ENCODE data around the gene LRP6. TPM values are rescaled to one million over a fixed set of nuclear protein-coding genes. Genes with fewer than 3 reads are reported as not detected.
A peak's percentile ranks its signal among the peaks of the same experiment; 100 is the strongest.

The LRP6 gene
- total RNA-seq, 1 donor from 2014 or later: 41.9 TPM

DNA sequence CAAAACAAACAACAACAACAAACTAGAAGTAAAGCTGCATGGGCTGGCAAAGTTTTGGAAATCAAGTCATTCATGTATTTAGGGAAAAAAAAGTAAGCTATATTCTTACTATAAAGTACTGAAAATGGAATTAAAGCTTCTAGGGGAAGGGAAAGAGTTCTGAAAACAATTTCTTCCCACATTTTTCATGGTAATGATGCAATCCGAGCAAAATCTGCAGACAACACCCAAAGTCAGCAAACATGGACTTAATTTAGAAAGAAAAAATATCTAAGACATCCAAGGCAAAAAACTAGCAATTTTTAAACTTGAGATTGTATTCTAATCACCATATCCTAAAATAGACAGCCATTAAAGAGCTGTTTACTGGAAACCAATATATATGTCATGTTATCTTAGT, 86.3 kb downstream of the LRP6 start:
- Mint-ChIP-seq H3K4me1 (ENCODE audit: unreplicated experiment) (peaks cover 39% of the 10 kb centered on the region), H3K4me3 (ENCODE audit: unreplicated experiment) (no peak overlapping the region), H3K27ac (ENCODE audit: unreplicated experiment) (peak overlapping the region; percentile 77), H3K9me3 (ENCODE audit: unreplicated experiment) (peaks cover 5% of the 10 kb centered on the region), H3K27me3 (ENCODE audit: unreplicated experiment) (no peaks in the 10 kb centered on the region), H3K36me3 (ENCODE audit: unreplicated experiment) (peaks cover 16% of the 10 kb centered on the region)
- DNase-seq (ENCODE audit: extremely low spot score, unreplicated experiment): no peak
- TF ChIP-seq, protein P1, sequence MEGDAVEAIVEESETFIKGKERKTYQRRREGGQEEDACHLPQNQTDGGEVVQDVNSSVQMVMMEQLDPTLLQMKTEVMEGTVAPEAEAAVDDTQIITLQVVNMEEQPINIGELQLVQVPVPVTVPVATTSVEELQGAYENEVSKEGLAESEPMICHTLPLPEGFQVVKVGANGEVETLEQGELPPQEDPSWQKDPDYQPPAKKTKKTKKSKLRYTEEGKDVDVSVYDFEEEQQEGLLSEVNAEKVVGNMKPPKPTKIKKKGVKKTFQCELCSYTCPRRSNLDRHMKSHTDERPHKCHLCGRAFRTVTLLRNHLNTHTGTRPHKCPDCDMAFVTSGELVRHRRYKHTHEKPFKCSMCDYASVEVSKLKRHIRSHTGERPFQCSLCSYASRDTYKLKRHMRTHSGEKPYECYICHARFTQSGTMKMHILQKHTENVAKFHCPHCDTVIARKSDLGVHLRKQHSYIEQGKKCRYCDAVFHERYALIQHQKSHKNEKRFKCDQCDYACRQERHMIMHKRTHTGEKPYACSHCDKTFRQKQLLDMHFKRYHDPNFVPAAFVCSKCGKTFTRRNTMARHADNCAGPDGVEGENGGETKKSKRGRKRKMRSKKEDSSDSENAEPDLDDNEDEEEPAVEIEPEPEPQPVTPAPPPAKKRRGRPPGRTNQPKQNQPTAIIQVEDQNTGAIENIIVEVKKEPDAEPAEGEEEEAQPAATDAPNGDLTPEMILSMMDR (IDR thresholded peaks at IDR 0.05): no peak

DNA sequence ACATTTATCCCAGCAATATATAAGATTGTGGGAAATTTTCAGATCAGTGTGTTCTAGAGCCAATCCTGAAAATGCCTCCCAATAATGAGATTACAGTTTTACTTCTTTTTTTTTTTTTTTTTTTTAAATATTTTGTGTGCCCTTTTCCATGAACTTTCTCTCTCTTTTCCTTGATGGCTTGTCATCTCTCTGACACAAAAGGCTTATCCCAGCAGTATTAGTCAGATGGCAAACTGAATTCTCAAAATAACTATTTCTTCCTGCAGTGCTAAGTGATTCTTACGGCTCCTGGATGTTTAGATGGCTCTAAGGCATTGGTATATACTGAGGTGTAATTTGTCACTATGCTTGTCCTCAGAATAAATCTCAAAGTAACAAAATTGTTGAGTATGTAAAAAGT, 86.7 kb downstream of the LRP6 start:
- peaks cover 34% of the 10 kb centered on the region for H3K4me1 Mint-ChIP-seq (ENCODE audit: unreplicated experiment)
- H3K27me3 Mint-ChIP-seq (ENCODE audit: unreplicated experiment): no peaks in the 10 kb centered on the region
- TF ChIP-seq, protein P1 (IDR thresholded peaks at IDR 0.05): no peak
- DNase-seq (ENCODE audit: extremely low spot score, unreplicated experiment): no peak
- peak overlapping the region; percentile 77 for H3K27ac Mint-ChIP-seq (ENCODE audit: unreplicated experiment)
- no peak overlapping the region for H3K4me3 Mint-ChIP-seq (ENCODE audit: unreplicated experiment)
- peaks cover 16% of the 10 kb centered on the region for H3K36me3 Mint-ChIP-seq (ENCODE audit: unreplicated experiment)
- H3K9me3 Mint-ChIP-seq (ENCODE audit: unreplicated experiment): peaks cover 5% of the 10 kb centered on the region

GRCh38 chr12:12178559-12178958, 88.3 kb downstream of the LRP6 start:
- no peak for DNase-seq (ENCODE audit: extremely low spot score, unreplicated experiment)
- peaks cover 17% of the 10 kb centered on the region for H3K36me3 Mint-ChIP-seq (ENCODE audit: unreplicated experiment)
- peaks cover 32% of the 10 kb centered on the region for H3K4me1 Mint-ChIP-seq (ENCODE audit: unreplicated experiment)
- H3K9me3 Mint-ChIP-seq (ENCODE audit: unreplicated experiment): peaks cover 5% of the 10 kb centered on the region
- H3K27ac Mint-ChIP-seq (ENCODE audit: unreplicated experiment): no peak overlapping the region
- H3K27me3 Mint-ChIP-seq (ENCODE audit: unreplicated experiment): no peaks in the 10 kb centered on the region
- TF ChIP-seq, protein P1 (IDR thresholded peaks at IDR 0.05): no peak
- no peak overlapping the region for H3K4me3 Mint-ChIP-seq (ENCODE audit: unreplicated experiment)

DNA sequence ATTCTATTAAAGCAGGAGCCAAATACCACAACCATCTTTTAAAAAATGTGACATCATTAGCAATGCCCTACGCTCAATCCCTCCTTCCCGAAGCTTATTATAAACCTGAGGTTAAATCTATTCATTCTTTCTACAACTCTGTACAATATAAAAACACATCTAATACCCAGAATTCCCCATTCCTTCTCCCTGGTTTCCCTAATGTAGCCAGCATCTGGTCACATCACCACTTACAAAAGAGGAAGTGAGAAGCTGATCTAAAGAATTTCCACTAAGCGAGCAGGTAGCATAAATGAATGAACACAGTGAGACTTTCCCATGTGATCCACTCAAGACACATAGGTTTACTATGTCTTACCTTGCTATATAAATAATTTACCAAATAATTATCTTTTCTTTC, 90.4 kb downstream of the LRP6 start:
- Mint-ChIP-seq H3K4me3 (ENCODE audit: unreplicated experiment) (no peak overlapping the region), H3K9me3 (ENCODE audit: unreplicated experiment) (peaks cover 5% of the 10 kb centered on the region), H3K4me1 (ENCODE audit: unreplicated experiment) (peaks cover 27% of the 10 kb centered on the region), H3K27ac (ENCODE audit: unreplicated experiment) (no peak overlapping the region), H3K36me3 (ENCODE audit: unreplicated experiment) (peaks cover 19% of the 10 kb centered on the region), H3K27me3 (ENCODE audit: unreplicated experiment) (no peaks in the 10 kb centered on the region)
- TF ChIP-seq, protein P1 (IDR thresholded peaks at IDR 0.05): no peak
- DNase-seq (ENCODE audit: extremely low spot score, unreplicated experiment): no peak

DNA sequence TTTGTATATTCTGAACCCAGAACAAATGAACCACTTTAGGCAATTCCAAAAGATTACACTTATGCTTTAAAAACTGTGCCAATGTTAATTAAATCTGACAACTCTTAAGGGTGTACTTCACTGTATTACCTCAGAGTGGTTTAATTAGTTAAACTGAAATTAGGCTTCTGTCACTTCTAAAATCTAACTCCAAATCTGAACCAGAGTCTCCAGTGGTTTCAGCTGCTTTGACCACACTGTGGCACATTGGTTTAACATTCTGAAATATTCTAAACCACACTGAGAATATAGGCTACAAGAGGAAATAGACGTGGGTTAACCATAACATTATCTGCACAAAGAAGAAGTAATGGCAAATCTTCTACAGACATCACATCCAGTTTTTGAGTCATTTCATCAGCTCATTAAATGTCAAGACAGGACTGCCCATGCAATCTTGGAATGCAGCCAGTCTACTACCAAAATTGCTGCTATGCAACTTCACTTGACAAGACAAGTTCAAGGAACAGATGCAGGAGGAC, 94.8 kb downstream of the LRP6 start:
- no peak for DNase-seq (ENCODE audit: extremely low spot score, unreplicated experiment)
- peaks cover 9% of the 10 kb centered on the region for H3K4me1 Mint-ChIP-seq (ENCODE audit: unreplicated experiment)
- H3K36me3 Mint-ChIP-seq (ENCODE audit: unreplicated experiment): peaks cover 6% of the 10 kb centered on the region
- TF ChIP-seq, protein P1 (IDR thresholded peaks at IDR 0.05): no peak
- H3K27me3 Mint-ChIP-seq (ENCODE audit: unreplicated experiment): no peaks in the 10 kb centered on the region
- H3K9me3 Mint-ChIP-seq (ENCODE audit: unreplicated experiment): no peaks in the 10 kb centered on the region
- no peak overlapping the region for H3K27ac Mint-ChIP-seq (ENCODE audit: unreplicated experiment)
- no peak overlapping the region for H3K4me3 Mint-ChIP-seq (ENCODE audit: unreplicated experiment)
